MM.1S (cell line): ENCODE results near the gene ZNF804A.

Experiments
- CTCF ChIP-seq: fragments of 300-600 bp; sonication (generic); IDR thresholded peaks from 2 replicates; pipeline ENCODE4 v1.5.1; 2016; ENCODE audit warnings: antibody characterized with exemption, low read length, mixed read lengths
- EZH2 ChIP-seq: fragments of 300-600 bp; sonication (generic); optimal IDR thresholded peaks from 2 replicates; pipeline ENCODE3; 2017; ENCODE audit warnings: low read depth, mild to moderate bottlenecking, antibody characterized with exemption, low read length, mixed read lengths

GRCh38 chr2:184646593-184646992 lies 48.3 kb downstream of the ZNF804A start:
- no peak for TF ChIP-seq EZH2
- no peak for TF ChIP-seq CTCF
